DND-41 (cell line): ENCODE measurements around the gene CNTFR.

Experiments
- ATAC-seq: fragments of 200-7000 bp; cut with Tn5 transposase; 3 replicates; pipeline ENCODE4 v1.9.1; 2021; ENCODE audit warnings: low read depth; ENCODE audit not compliant: insufficient read depth
- DNase-seq: peaks from one replicate; pipeline ENCODE4 v3.0.0-alpha.2; 2020
- H2AFZ ChIP-seq: 2 replicates; pipeline ENCODE4 v1.6.0; 2012; ENCODE audit warnings: low read depth, low read length
- H3K27ac ChIP-seq: 2 replicates; pipeline ENCODE4 v1.5.1; 2012; ENCODE audit warnings: low read length, inconsistent platforms
- H3K27me3 ChIP-seq: fragments of 200-600 bp; sonication (generic); 2 replicates; pipeline ENCODE4 v1.6.0; 2012; ENCODE audit warnings: low read length, mild to moderate bottlenecking, inconsistent platforms; ENCODE audit not compliant: insufficient read depth, poor library complexity
- H3K36me3 ChIP-seq: 2 replicates; pipeline ENCODE4 v1.5.1; 2012; ENCODE audit warnings: low read length, inconsistent platforms; ENCODE audit not compliant: insufficient read depth
- H3K4me1 ChIP-seq: 2 replicates; pipeline ENCODE4 v1.5.1; 2012; ENCODE audit warnings: mild to moderate bottlenecking, low read length; ENCODE audit not compliant: insufficient read depth
- H3K4me2 ChIP-seq: 2 replicates; pipeline ENCODE4 v1.6.0; 2012; ENCODE audit warnings: mild to moderate bottlenecking, moderate library complexity, low read length, inconsistent platforms; ENCODE audit not compliant: insufficient read depth
- H3K4me3 ChIP-seq, 2 experiments: fragments of 200-600 bp in 1 of 2; shearing (Covaris generic) in 1 of 2; 2 replicates each; pipeline ENCODE4 v1.5.1; 2012 to 2016; ENCODE audit warnings: inconsistent platforms in 2 of 2, low read length in 2 of 2, mild to moderate bottlenecking in 2 of 2, low read depth in 1 of 2, moderate library complexity in 1 of 2
- H3K79me2 ChIP-seq: 2 replicates; pipeline ENCODE4 v1.6.0; 2012; ENCODE audit warnings: low read length, inconsistent platforms; ENCODE audit not compliant: insufficient read depth
- H3K9ac ChIP-seq: 2 replicates; pipeline ENCODE4 v1.6.0; 2012; ENCODE audit warnings: low read depth, mild to moderate bottlenecking, inconsistent platforms, low read length, moderate library complexity
- H3K9me3 ChIP-seq: 2 replicates; pipeline ENCODE4 v1.5.1; 2012; ENCODE audit warnings: low read length, moderate library complexity, mild to moderate bottlenecking, inconsistent platforms; ENCODE audit not compliant: insufficient read depth, severe bottlenecking
- H4K20me1 ChIP-seq: 2 replicates; pipeline ENCODE4 v1.6.0; 2012; ENCODE audit warnings: low read length; ENCODE audit not compliant: insufficient read depth
- CTCF ChIP-seq: IDR thresholded peaks from 2 replicates; pipeline ENCODE4 v1.5.1; 2012; ENCODE audit warnings: borderline replicate concordance, low read length, moderate library complexity, mild to moderate bottlenecking; ENCODE audit not compliant: poor library complexity, severe bottlenecking; ENCODE audit errors: extremely low read depth
- EZH2 ChIP-seq: IDR thresholded peaks from 3 replicates; pipeline ENCODE4 v1.6.1; 2012; ENCODE audit warnings: borderline replicate concordance, low read depth, mild to moderate bottlenecking, moderate library complexity, low read length, inconsistent platforms; ENCODE audit not compliant: severe bottlenecking

CNTFR gene

DNA sequence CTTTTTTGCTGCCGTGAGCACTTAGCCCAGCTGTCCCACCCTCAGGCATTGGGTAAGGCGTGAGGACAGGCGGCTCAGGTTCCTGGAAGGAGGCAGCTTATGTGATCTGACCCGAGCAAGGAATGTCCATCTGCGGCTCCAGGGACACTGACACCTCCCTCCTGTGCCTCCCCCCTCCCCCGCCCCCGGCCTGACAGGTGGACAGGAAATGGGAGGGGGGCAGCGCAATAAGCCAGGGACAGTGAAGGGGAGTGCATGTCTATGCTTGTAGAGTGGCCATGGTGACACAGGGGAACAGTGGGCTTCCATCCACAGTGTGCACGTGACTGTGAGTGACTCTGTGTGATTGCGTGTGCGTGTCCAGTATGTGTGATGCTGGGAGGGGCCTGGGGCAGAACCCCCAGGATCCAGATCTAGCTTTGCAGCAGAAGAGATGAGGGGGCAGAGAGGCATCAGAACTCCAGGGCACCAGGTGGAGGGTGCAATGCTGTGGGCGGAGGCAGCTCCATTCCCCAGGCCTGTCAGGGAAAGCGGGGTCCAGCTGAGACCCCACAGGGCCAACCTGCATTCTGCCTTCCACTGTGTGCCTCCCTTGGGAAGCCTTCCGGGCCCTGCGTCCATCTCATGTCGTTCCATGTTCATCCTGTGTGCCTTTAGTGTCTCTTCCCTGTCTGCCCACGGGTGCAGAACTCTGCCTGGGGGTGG, 30.5 kb downstream of the CNTFR start:
- H3K4me3 ChIP-seq = no peak overlapping the region
- TF ChIP-seq EZH2 = no peak
- no peak for TF ChIP-seq CTCF
- no peaks in the 10 kb centered on the region for H3K36me3 ChIP-seq
- no peak for ATAC-seq
- no peak overlapping the region for H3K4me2 ChIP-seq
- no peak overlapping the region for H3K27ac ChIP-seq
- H4K20me1 ChIP-seq = no peaks in the 10 kb centered on the region
- H3K9me3 ChIP-seq = peaks cover 4% of the 10 kb centered on the region
- H2AFZ ChIP-seq = no peak overlapping the region
- DNase-seq = no peak
- no peaks in the 10 kb centered on the region for H3K27me3 ChIP-seq
- H3K4me1 ChIP-seq = no peaks in the 10 kb centered on the region
- no peaks in the 10 kb centered on the region for H3K79me2 ChIP-seq
- no peak overlapping the region for H3K9ac ChIP-seq

DNA sequence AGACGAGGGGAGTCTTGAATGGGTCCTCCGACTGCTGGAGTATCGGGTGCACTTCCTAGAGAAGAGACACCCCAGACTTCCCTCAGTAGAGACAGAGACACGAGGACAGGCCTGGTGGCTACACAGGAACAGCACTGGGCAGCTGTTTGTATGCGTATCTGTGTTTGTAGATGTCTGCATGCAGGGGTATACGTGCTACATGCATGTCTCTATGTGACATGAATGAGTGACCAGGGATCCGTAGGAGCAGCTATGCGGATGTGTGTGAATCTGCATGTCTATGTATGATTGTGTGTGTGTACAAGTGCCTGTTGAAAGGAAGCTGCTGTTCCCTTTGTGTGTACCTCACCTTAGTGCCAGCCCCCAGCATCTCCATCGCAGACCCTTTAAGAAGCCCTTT, 31.2 kb downstream of the CNTFR start:
- Histone ChIP-seq H3K27ac (no peak overlapping the region), H3K36me3 (no peaks in the 10 kb centered on the region), H2AFZ (no peak overlapping the region), H3K4me2 (no peak overlapping the region), H3K9me3 (peaks cover 4% of the 10 kb centered on the region), H3K9ac (no peak overlapping the region), H3K27me3 (no peaks in the 10 kb centered on the region), H3K4me3 (no peak overlapping the region), H3K4me1 (no peaks in the 10 kb centered on the region), H4K20me1 (no peaks in the 10 kb centered on the region), H3K79me2 (no peaks in the 10 kb centered on the region)
- DNase-seq (no peak), ATAC-seq (no peak)
- TF ChIP-seq EZH2 = no peak
- no peak for TF ChIP-seq CTCF

DNA sequence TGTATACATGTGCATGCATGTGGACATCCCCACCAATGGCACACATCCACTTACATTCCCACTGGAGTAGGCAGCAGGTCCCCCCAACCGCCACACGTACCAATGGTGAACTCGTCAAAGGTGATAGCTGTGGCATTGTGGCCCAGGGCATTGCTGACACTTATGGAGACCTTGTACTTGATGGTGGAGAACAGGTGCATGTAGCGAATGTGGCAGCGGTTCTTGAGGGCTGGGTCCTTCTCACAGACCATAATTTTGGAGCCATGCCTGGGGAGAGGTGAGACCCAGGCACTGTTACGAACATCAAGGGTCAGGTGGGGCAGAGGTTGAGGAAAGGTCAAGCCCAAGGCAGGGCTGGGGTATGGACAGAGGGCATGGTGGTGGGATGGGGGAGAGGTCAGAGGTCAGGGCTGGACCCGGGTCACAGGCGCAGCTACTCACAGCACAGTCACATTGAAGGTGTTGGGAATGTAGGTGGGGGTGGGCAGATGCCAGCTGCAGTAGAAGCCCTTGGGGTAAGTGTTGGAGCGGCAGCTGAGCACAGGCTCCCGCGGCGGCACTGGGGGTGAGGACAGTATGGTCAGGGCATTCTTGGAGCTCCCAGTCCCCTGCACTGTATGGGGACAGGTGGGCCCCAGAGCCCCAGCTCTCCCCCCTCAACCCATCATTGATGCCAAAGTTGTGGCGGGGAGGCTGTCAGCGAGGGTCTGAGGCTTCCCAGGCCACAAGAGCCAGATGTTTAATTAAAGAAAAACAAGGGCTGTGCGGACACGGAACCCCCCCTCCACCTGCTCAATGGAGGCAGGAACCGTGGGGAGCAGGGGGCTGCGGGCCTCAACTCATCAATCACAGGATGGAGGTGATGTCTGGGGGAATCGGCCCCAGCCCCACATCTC, 31.9 kb downstream of the CNTFR start:
- Histone ChIP-seq H3K4me1 (no peaks in the 10 kb centered on the region), H3K9me3 (peaks cover 4% of the 10 kb centered on the region), H3K27me3 (peaks cover 2% of the 10 kb centered on the region), H2AFZ (no peak overlapping the region), H3K4me3 (no peak overlapping the region), H4K20me1 (no peaks in the 10 kb centered on the region), H3K27ac (no peak overlapping the region), H3K36me3 (no peaks in the 10 kb centered on the region), H3K4me2 (no peak overlapping the region), H3K79me2 (no peaks in the 10 kb centered on the region), H3K9ac (no peak overlapping the region)
- DNase-seq (no peak), ATAC-seq (no peak)
- no peak for TF ChIP-seq EZH2
- TF ChIP-seq CTCF = no peak
